ENCODE data around the gene TCF7L1.

The TCF7L1 gene

DNA sequence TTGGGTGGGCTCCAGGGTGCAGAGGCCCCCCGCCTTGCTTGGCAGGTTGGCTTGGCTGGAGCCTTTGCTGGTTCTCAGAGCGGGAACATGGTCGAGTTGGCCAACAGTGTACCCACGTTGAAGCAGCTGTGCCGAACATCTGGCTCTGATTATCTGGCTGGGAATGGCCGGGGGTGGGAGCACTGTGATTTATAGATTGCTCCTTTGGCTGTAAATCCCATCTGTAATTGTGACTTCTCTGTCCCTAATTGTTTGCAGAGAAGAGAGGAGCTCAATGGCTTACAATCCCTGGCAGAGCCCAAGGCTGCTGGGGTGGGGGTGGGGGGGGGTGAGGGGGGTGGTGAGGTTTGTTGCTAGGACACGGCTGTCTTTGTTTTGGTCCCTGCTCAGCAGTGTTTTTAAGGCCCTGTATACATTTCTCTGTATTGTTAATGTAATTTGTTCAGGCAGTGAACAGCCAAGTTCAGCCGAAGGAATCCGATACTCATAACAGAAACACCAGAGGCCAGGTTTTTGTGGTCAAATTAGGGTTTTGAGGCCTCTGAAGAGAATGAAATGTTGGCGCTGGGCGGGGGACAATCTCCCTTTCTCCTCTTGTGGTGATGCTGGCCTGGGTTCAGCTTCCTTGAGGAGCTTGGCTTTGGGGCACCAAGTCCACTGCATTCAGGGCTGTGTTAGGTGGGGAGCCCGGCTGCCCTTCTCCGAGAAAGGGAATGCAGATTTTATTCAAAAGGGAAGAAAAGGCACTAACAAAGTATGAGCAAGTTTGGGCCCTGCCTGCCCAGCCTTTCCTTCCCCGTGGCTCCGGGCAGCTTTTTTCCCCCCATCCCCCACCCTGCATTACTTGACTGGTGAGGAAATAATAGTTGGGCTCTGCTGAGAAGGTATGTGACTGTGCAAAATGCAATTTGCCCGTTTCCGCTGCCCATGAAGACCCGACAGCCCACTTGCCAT is 82.5 kb downstream of the TCF7L1 start:
- in situ Hi-C loops (cut with MboI; ENCODE audit: low sequenced_read_pairs), result no loop called here

DNA sequence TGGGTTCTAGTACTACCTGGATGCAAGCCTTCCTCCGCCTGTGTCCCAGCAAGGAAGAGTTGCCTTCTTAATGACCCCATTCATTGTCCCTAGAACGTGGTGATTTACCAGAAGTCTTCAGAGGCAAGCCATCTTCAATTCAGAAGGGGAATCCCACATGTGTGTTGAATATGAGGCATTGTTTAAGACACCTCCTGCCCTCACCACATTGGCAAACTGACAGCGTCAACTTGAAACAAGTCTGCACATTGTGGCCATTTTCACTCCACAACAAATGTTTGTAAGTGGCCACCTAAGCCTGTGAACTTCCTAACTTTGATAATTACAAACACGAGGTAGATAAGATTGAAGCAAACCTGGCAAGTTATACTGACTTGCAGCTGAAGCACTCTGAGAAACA is 83.7 kb downstream of the TCF7L1 start:
- in situ Hi-C loops (cut with MboI; ENCODE audit: low sequenced_read_pairs), result no loop called here

- in situ Hi-C loops (cut with MboI; ENCODE audit: low sequenced_read_pairs), result no loop called here
Observed at GRCh38 chr2:85221067-85221691, 88.0 kb downstream of the TCF7L1 start.

GRCh38 chr2:85222792-85223191 is 89.6 kb downstream of the TCF7L1 start:
- in situ Hi-C loops (cut with MboI; ENCODE audit: low sequenced_read_pairs), result no loop called here

DNA sequence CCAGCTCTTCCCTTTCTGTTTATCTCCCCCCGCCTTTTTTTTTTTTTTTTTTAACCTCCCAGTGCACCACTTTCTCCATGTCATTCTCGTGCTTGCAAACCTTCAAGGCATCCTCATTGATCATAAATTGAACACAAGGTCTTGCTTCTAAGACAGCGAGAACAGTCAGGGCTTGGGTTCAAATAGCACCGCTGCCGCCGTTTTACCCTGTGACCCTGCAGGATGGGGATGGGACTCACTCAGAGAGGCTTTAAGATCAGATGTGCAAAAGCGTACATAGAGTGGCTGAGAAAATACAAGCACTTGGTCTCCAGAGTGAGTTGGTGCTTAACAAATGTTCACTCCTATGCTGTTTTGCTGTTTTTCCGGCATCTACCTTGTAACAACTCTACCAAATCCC is 93.6 kb downstream of the TCF7L1 start:
- in situ Hi-C loops (cut with MboI; ENCODE audit: low sequenced_read_pairs), result no loop called here

GRCh38 chr2:85230679-85231467 is 97.7 kb downstream of the TCF7L1 start:
- in situ Hi-C loops (cut with MboI; ENCODE audit: low sequenced_read_pairs), result no loop called here

DNA sequence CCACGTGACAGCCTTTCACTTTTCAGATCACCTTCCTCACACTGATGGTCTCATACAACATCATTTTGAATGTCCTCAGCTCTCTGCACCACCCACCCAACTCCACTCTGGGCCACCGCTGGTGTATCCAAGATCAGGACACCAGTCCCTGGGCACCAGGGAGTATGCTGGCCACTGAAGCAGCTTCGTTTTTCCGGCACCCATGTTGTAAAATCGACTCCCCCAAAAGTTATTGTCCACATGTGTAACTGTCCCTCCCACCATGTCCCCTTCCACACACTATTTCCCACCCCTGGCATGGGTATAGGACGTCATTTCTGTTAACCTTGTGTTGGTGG is 98.2 kb downstream of the TCF7L1 start:
- in situ Hi-C loops (cut with MboI; ENCODE audit: low sequenced_read_pairs), result no loop called here

- in situ Hi-C loops (cut with MboI; ENCODE audit: low sequenced_read_pairs), result no loop called here
Observed at GRCh38 chr2:85231952-85232351, 98.8 kb downstream of the TCF7L1 start.

- in situ Hi-C loops (cut with MboI; ENCODE audit: low sequenced_read_pairs), result no loop called here
Observed at GRCh38 chr2:85234868-85235267, 101.7 kb downstream of the TCF7L1 start.

GRCh38 chr2:85235281-85235680 is 102.1 kb downstream of the TCF7L1 start:
- in situ Hi-C loops (cut with MboI; ENCODE audit: low sequenced_read_pairs), result no loop called here

GRCh38 chr2:85236084-85236483 is 102.9 kb downstream of the TCF7L1 start:
- in situ Hi-C loops (cut with MboI; ENCODE audit: low sequenced_read_pairs), result no loop called here

DNA sequence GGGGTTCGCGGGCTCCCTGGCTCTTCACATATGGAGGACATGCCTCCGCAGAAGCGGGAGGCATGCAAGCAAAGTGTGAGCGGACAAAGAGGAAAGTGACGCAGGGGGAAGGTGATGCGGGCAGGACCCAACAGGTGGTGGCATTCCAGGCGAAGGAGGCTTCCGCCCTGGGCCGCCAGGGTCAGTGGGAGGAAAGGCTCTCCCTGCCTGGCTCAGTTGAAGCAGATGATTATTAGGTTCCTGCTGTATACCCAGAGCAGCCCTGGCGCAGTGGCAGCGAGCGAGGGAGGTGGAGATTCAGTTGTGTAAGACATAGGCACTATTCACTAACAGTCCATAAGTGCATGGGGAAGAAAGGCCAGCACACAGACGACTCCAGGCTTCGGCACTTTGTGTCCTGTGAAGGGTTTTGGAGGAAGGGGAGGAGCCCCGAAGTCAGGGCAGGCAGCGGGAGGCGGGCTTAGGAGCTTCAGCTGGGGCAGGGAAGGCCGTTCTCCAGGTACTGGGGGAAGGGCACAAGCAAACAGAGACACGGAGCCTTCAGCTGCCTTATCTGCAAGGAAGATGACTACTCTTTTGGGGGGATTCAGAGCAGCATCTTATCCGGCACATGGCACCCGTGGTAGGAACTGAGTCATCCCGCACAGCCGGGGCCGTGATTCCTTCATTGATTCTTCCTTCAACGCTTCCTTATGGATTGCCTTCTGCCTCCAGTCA is 104.8 kb downstream of the TCF7L1 start:
- in situ Hi-C loops (cut with MboI; ENCODE audit: low sequenced_read_pairs), result no loop called here

DNA sequence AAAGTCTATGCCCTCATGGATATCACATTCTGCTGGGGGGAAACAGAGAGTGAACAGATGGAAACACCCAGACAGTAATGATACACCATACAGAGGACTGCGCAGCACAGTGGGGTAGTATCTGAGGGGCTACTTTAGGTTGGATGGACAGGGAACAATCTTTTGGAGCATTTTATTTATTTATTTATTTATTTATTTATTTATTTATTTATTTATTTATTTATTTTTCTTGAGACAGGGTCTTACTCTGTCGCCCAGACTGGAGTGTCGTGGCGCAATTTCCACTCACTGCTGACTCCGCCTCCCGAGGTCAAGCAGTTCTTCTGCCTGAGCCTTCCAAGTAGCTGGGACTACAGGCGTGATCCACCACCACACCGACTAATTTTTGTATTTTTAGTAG is 105.4 kb downstream of the TCF7L1 start:
- in situ Hi-C loops (cut with MboI; ENCODE audit: low sequenced_read_pairs), result no loop called here

- in situ Hi-C loops (cut with MboI; ENCODE audit: low sequenced_read_pairs), result no loop called here
Observed at GRCh38 chr2:85239102-85239501, 105.9 kb downstream of the TCF7L1 start.

GRCh38 chr2:85240055-85240454 is 106.9 kb downstream of the TCF7L1 start:
- in situ Hi-C loops (cut with MboI; ENCODE audit: low sequenced_read_pairs), result no loop called here

DNA sequence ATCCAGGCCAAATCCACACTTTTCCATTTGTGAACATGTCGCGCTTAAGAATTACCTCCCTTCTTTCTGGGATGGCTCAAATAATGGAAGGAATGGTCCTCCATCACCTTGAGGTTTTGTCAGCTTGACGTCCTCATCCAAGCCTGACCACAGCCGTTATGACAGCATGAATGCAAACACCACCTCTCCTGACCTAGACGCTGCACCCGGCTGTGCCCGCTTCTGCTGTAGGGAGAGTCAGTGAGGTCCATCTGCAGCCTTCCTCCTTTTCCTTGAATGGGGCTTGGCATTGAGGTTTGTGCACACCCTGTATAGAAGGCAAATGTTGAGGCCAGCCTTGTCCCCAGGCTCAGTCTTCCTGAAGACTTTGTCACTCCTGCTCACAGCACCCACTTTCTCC is 109.1 kb downstream of the TCF7L1 start:
- in situ Hi-C loops (cut with MboI; ENCODE audit: low sequenced_read_pairs), result no loop called here

DNA sequence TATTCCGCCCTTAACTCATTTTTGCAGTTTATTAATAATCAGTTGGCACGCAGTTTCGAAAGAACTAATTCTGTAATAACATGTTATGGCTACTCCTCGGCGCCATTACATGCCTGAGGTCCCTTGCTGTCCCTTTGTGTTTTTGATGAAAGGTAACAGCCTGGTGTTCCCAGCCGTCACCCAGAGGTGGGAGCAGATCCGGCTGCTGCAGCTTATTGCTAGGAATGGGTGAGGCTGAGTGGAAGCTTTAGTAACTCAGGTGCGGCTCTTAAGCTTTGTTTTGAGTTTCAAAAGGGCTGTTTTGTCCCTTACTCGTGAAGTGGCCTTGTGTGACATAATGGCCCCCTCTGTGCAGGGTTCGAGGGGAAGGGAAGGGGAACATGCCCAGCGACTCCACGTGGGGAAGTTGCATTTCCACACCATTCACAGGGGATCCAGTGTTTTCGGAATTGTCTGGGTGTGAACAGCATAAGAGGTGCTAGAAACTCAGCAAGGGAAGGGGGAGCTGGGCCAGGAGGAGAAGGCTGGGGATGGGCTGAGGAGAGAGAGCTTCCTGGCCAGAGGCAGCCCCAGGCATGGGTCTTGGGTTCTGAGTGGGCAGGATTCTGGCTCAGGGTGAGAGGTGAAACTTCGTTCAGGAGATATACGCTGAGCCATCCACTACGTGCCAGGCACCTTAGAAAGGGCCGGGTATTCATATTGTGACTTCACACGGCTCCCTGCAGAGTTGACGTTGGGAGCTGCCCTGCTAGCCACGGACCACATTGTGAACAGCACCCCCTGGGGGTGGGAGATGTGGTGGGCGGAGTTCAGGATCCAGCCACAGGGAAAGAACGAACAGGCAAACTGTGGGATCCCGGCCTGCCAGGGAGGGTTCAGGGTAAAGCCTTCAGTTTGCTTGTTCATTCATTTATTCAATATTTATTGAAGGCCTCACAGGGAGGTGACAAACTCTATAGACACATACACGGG is 110.2 kb downstream of the TCF7L1 start:
- in situ Hi-C loops (cut with MboI; ENCODE audit: low sequenced_read_pairs), result no loop called here

DNA sequence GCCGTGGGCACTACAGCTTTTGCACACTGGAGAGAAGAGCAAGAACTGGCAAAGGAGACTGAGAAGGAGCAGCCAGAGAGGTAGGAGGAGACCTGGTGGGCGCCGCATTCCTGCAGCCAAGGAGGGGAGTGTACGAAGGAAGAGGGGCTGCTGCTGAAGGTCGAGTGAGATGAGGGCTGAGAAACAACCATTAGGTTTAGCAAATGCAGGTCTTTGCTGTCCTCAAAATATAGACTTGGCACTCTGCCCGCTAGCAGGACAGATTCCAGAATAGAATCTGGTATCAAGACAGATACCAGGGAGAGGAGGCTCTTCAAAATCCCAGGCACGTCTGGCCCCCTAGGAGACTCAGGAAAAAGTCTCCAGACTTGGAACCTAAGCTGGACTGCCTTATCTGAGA is 111.6 kb downstream of the TCF7L1 start:
- in situ Hi-C loops (cut with MboI; ENCODE audit: low sequenced_read_pairs), result no loop called here

- in situ Hi-C loops (cut with MboI; ENCODE audit: low sequenced_read_pairs), result no loop called here
Observed at GRCh38 chr2:85245891-85246290, 112.7 kb downstream of the TCF7L1 start.

GRCh38 chr2:85246348-85246747 is 113.2 kb downstream of the TCF7L1 start:
- in situ Hi-C loops (cut with MboI; ENCODE audit: low sequenced_read_pairs), result no loop called here
